WERI-Rb-1 (cell line): ENCODE results near the gene ROPN1.

Source experiments
- DNase-seq: peaks from one replicate; pipeline ENCODE4 v3.0.0-alpha.2; 2020
- H3K27ac ChIP-seq: fragments of 250-450 bp; sonication (Bioruptor Pico); 2 replicates; pipeline ENCODE4 v1.5.1; 2020; ENCODE audit warnings: mild to moderate bottlenecking, moderate library complexity
- H3K27me3 ChIP-seq: fragments of 250-450 bp; sonication (Bioruptor Pico); 2 replicates; pipeline ENCODE4 v1.5.1; 2021; ENCODE audit warnings: mild to moderate bottlenecking, low read depth, moderate library complexity; ENCODE audit not compliant: insufficient read depth, severe bottlenecking
- H3K36me3 ChIP-seq: fragments of 250-450 bp; sonication (Bioruptor Pico); 2 replicates; pipeline ENCODE4 v1.5.1; 2020; ENCODE audit warnings: mild to moderate bottlenecking, moderate library complexity
- H3K4me3 ChIP-seq: 2 replicates; pipeline ENCODE4 v1.5.1; 2011; ENCODE audit warnings: low read depth, mild to moderate bottlenecking, control low read depth, low read length
- H3K9me3 ChIP-seq: fragments of 250-450 bp; sonication (Bioruptor Pico); 2 replicates; pipeline ENCODE4 v1.5.1; 2021; ENCODE audit warnings: mild to moderate bottlenecking, moderate library complexity; ENCODE audit not compliant: severe bottlenecking
- TF ChIP-seq, protein P1 (sequence below): IDR thresholded peaks from 2 replicates; pipeline ENCODE4 v1.5.1; 2011; ENCODE audit warnings: low read depth, mild to moderate bottlenecking, control low read depth, inconsistent platforms, low read length

Gene ROPN1

DNA sequence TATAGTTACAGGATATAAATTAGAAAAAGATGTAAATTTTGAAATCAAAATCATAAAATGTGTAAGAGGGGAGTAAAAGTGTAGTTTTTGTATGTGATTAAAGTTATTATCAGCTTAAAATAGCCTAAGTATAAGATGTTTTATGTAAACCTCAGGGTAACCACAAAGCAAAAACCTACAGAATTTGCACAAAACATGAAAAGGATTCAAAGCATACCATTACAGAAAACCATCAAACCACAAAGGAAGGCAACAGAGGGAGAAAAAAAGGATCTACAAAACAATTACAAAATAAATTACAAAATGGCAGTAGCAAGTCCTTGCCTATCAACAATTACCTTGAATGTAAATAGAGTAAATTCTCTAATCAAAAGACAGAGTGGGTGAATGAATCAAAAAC is 71.1 kb downstream of the ROPN1 start:
- no peak overlapping the region for H3K27ac ChIP-seq
- no peaks in the 10 kb centered on the region for H3K27me3 ChIP-seq
- H3K36me3 ChIP-seq, result peaks cover 2% of the 10 kb centered on the region
- no peak for DNase-seq
- TF ChIP-seq, protein P1, sequence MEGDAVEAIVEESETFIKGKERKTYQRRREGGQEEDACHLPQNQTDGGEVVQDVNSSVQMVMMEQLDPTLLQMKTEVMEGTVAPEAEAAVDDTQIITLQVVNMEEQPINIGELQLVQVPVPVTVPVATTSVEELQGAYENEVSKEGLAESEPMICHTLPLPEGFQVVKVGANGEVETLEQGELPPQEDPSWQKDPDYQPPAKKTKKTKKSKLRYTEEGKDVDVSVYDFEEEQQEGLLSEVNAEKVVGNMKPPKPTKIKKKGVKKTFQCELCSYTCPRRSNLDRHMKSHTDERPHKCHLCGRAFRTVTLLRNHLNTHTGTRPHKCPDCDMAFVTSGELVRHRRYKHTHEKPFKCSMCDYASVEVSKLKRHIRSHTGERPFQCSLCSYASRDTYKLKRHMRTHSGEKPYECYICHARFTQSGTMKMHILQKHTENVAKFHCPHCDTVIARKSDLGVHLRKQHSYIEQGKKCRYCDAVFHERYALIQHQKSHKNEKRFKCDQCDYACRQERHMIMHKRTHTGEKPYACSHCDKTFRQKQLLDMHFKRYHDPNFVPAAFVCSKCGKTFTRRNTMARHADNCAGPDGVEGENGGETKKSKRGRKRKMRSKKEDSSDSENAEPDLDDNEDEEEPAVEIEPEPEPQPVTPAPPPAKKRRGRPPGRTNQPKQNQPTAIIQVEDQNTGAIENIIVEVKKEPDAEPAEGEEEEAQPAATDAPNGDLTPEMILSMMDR, result no peak
- peaks cover 4% of the 10 kb centered on the region for H3K9me3 ChIP-seq
- no peak overlapping the region for H3K4me3 ChIP-seq

DNA sequence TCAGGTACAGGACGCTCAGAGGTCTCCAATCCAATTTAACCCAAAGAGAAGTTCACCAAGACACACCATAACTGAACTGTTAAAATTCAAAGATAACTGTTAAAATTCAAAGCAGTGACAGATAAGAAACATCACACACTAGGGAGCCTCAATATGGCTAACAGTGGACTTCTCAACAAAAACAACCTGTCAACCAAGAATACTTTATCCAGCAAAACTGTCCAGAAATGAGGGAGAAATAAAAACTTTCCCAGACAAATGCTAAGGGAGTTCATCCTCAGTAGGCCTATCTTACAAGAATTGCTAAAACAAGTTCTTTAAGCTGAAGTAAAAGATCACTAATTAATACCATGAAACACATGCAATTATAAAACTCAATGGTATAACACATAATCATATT is 71.5 kb downstream of the ROPN1 start:
- no peak for DNase-seq
- H3K27ac ChIP-seq, result no peak overlapping the region
- H3K36me3 ChIP-seq, result peaks cover 2% of the 10 kb centered on the region
- no peaks in the 10 kb centered on the region for H3K27me3 ChIP-seq
- TF ChIP-seq, protein P1, result no peak
- no peak overlapping the region for H3K4me3 ChIP-seq
- H3K9me3 ChIP-seq, result peaks cover 4% of the 10 kb centered on the region

DNA sequence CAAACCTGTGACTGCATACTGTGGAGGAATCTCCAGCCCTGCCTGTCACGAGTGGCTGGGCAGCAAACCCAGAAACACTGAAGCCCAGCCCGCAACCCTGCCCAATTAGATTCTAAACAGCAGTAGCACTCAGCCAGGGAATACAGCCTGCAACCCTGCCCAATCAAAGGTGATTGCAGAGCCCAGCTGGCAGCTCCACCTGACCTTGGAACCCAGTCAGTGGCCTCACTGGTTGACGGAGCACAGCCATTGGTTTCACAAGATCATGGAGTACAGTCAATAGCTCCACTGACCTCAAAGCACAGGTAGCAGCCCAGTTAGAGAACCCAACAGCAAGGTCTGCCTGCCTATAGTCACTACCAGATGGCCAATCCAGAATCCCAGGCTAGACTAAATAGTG is 72.6 kb downstream of the ROPN1 start:
- no peaks in the 10 kb centered on the region for H3K27me3 ChIP-seq
- TF ChIP-seq, protein P1, result no peak
- DNase-seq, result no peak
- H3K36me3 ChIP-seq, result peaks cover 2% of the 10 kb centered on the region; the same call in 1 of the 2 replicates
- H3K9me3 ChIP-seq, result peaks cover 4% of the 10 kb centered on the region
- no peak overlapping the region for H3K27ac ChIP-seq
- H3K4me3 ChIP-seq, result no peak overlapping the region
